Hepatocyte (in vitro differentiated cells): ENCODE results near the gene RAP1A.

Experiments
- CTCF ChIP-seq: fragments of 200-600 bp; sonication (generic); IDR thresholded peaks from 2 replicates; pipeline ENCODE4 v1.5.1; 2016; ENCODE audit warnings: antibody characterized with exemption, mild to moderate bottlenecking; ENCODE audit not compliant: poor library complexity
- EZH2 ChIP-seq: fragments of 200-600 bp; sonication (generic); IDR thresholded peaks from 2 replicates; pipeline ENCODE4 v1.6.1; 2016; ENCODE audit warnings: antibody characterized with exemption, mild to moderate bottlenecking, borderline replicate concordance
- EZH2phosphoT487 ChIP-seq: fragments of 200-600 bp; sonication (generic); IDR thresholded peaks from one replicate; pipeline ENCODE4 v1.6.1; 2018; ENCODE audit warnings: antibody characterized with exemption, mild to moderate bottlenecking, low read depth, moderate library complexity; ENCODE audit not compliant: unreplicated experiment, severe bottlenecking

- TF ChIP-seq CTCF, result no peak
- no peak for TF ChIP-seq EZH2
- no peak for TF ChIP-seq EZH2phosphoT487
These were observed 101.6 kb downstream of the RAP1A start for GRCh38 chr1:111720977-111721786.
